K562 (cell line): Measurements from ENCODE around the gene DPH7. TPM values are rescaled to one million over a fixed set of nuclear protein-coding genes. Genes with fewer than 3 reads are reported as not detected.
A peak's percentile ranks its signal among the peaks of the same experiment; 100 is the strongest.

Source experiments
- ATAC-seq: fragments of 200-7000 bp; cut with Tn5 transposase; 3 replicates; pipeline ENCODE4 v1.9.1; 2020; ENCODE audit warnings: moderate library complexity
- BruUV-seq: library from RNA; stranded (reverse); fragments of 400-500 nt; replicated peaks from 2 replicates; lab custom pipeline; 2021; lab: Mats Ljungman, UMichigan
- CTCF ChIA-PET: fragments of 300-600 bp; formaldehyde crosslinking; extraction: SDS; loops from one replicate; lab custom pipeline; 2021; ENCODE audit warnings: low intra/inter-chr PET ratio; lab: Yijun Ruan, JAX
- POLR2A ChIA-PET: fragments of 300-600, 350-650 bp; sonication (Branson Sonifier 250); formaldehyde crosslinking; extraction: SDS; loops from one replicate; lab custom pipeline; 2021; ENCODE audit warnings: antibody characterized with exemption, inconsistent platforms; lab: Yijun Ruan, JAX
- DNase-seq, 4 experiments: peaks; one replicate each; pipeline versions ENCODE4 v3.0.0 to v3.0.0-alpha.2; 2011 to 2018; ENCODE audit warnings: low spot score in 3 of 4, mixed read lengths in 3 of 4; ENCODE audit errors: extremely low read depth in 1 of 4
- FAIRE-seq: peaks from 2 replicates; lab custom pipeline; 2011; peaks lifted over from hg19 to GRCh38; lab: Jason Lieb, UNC
- H2AFZ ChIP-seq: 2 replicates; pipeline ENCODE4 v1.6.0; 2011; ENCODE audit warnings: low read depth, low read length, control low read depth, inconsistent platforms
- H3K27ac ChIP-seq: fragments of 200-600 bp; 3 replicates; pipeline ENCODE4 v1.8.0; 2011; ENCODE audit warnings: low read depth, mild to moderate bottlenecking, control low read depth, inconsistent platforms, low read length, moderate library complexity, mixed read lengths; ENCODE audit errors: extremely low read depth
- H3K27me3 ChIP-seq, 2 experiments: fragments of 300-600 bp in 1 of 2; 2 replicates in 1 of 2; 3 replicates in 1 of 2; pipeline versions ENCODE4 v1.6.0 to v1.8.0; 2011; ENCODE audit warnings: inconsistent platforms in 2 of 2, low read length in 2 of 2, mild to moderate bottlenecking in 1 of 2, mixed read lengths in 1 of 2, moderate library complexity in 1 of 2; ENCODE audit not compliant: control insufficient read depth in 2 of 2, insufficient read depth in 2 of 2
- H3K36me3 ChIP-seq: fragments of 300-600 bp; 3 replicates; pipeline ENCODE4 v1.8.0; 2011; ENCODE audit warnings: mild to moderate bottlenecking, low read length, inconsistent platforms; ENCODE audit not compliant: control insufficient read depth, insufficient read depth
- H3K4me1 ChIP-seq, 2 experiments: fragments of 200-600 bp in 1 of 2; replicated peaks in 1 of 2; 2 replicates in 1 of 2; 3 replicates in 1 of 2; pipeline versions ENCODE4 v1.5.1 to v1.8.0; 2011; ENCODE audit warnings: inconsistent platforms in 2 of 2, low read length in 2 of 2, mild to moderate bottlenecking in 1 of 2, mixed read lengths in 1 of 2, moderate library complexity in 1 of 2; ENCODE audit not compliant: control insufficient read depth in 2 of 2, insufficient read depth in 2 of 2
- H3K4me2 ChIP-seq: 2 replicates; pipeline ENCODE4 v1.6.1; 2011; ENCODE audit warnings: low read length, control low read depth, inconsistent platforms, mixed read lengths; ENCODE audit not compliant: insufficient read depth
- H3K4me3 ChIP-seq: fragments of 200-600 bp; sonication (generic), shearing (Covaris generic); 2 replicates; pipeline ENCODE4 v1.5.1; 2016; ENCODE audit warnings: control low read depth, inconsistent platforms
- H3K79me2 ChIP-seq: fragments of 200-600 bp; 3 replicates; pipeline ENCODE4 v1.8.0; 2011; ENCODE audit warnings: low read length, inconsistent platforms; ENCODE audit not compliant: control insufficient read depth, insufficient read depth
- H3K9ac ChIP-seq, 2 experiments: 2 replicates each; pipeline versions ENCODE4 v1.6.0 to v1.6.1; 2011; ENCODE audit warnings: low read depth in 2 of 2, low read length in 2 of 2, control low read depth in 1 of 2, inconsistent platforms in 1 of 2, mild to moderate bottlenecking in 1 of 2, mixed read lengths in 1 of 2; ENCODE audit not compliant: insufficient read depth in 1 of 2
- H3K9me1 ChIP-seq: one replicate; pipeline ENCODE4 v1.6.0; 2011; ENCODE audit warnings: inconsistent platforms, mild to moderate bottlenecking, low read length, moderate library complexity; ENCODE audit not compliant: control insufficient read depth, insufficient read depth
- H3K9me3 ChIP-seq: replicated peaks from 2 replicates; pipeline ENCODE4 v1.5.1; 2011; ENCODE audit warnings: low read depth, low read length, inconsistent platforms; ENCODE audit not compliant: control insufficient read depth, insufficient read depth
- H4K20me1 ChIP-seq: replicated peaks from 2 replicates; pipeline ENCODE4 v1.6.1; 2011; ENCODE audit warnings: low read length, inconsistent platforms, mixed read lengths; ENCODE audit not compliant: control insufficient read depth, insufficient read depth
- BHLHE40 ChIP-seq: IDR thresholded peaks from 2 replicates; pipeline ENCODE4 v1.6.1; 2011; ENCODE audit warnings: low read length, improper control_type of control experiment
- CBX2 ChIP-seq: fragments of 200-600 bp; sonication (generic); IDR thresholded peaks from one replicate; pipeline ENCODE4 v1.6.1; 2012; ENCODE audit warnings: mild to moderate bottlenecking, low read length, inconsistent platforms; ENCODE audit not compliant: insufficient read depth, poor library complexity, severe bottlenecking
- DMBX1 ChIP-seq: fragments of 250-450 bp; sonication (Bioruptor Pico); IDR thresholded peaks from 2 replicates; pipeline ENCODE4 v1.8.0; 2022; ENCODE audit warnings: inconsistent platforms, mild to moderate bottlenecking, moderate library complexity, borderline replicate concordance
- FUS ChIP-seq: fragments of 200-400 bp; formaldehyde crosslinking; optimal IDR thresholded peaks from 2 replicates; pipeline ENCODE3; 2017; ENCODE audit warnings: low read depth, low read length
- NR2C2 ChIP-seq, 2 experiments: fragments of 200-800 bp in 1 of 2; sonication (Bioruptor generic) in 1 of 2; sonication (generic) in 1 of 2; formaldehyde crosslinking in 1 of 2; IDR thresholded peaks; 2 replicates each; pipeline versions ENCODE4 v1.6.1 to v1.8.0; 2016 to 2022; ENCODE audit warnings: mild to moderate bottlenecking in 1 of 2, missing compliant biosample characterization in 1 of 2, missing genetic modification characterization in 1 of 2, missing genetic modification reagents in 1 of 2
- PHF8 ChIP-seq: fragments of 200-600 bp; sonication (generic); IDR thresholded peaks from 2 replicates; pipeline ENCODE4 v1.6.1; 2012; ENCODE audit warnings: mixed run types, mild to moderate bottlenecking, inconsistent platforms, low read length, moderate library complexity, borderline replicate concordance
- POLR2G ChIP-seq: fragments of 200-400 bp; formaldehyde crosslinking; IDR thresholded peaks from 2 replicates; pipeline ENCODE4 v1.6.1; 2017; ENCODE audit warnings: low read depth, mild to moderate bottlenecking, antibody characterized with exemption, low read length, moderate library complexity
- POLR3G ChIP-seq: IDR thresholded peaks from 2 replicates; pipeline ENCODE4 v1.6.1; 2011; ENCODE audit not compliant: insufficient read length, insufficient replicate concordance; ENCODE audit errors: extremely low read depth
- PRPF4 ChIP-seq: fragments of 200-400 bp; formaldehyde crosslinking; IDR thresholded peaks from one replicate; pipeline ENCODE4 v1.6.1; 2017; ENCODE audit warnings: low read length, low read depth, mild to moderate bottlenecking; ENCODE audit not compliant: insufficient read depth, poor library complexity, severe bottlenecking
- RB1 ChIP-seq: fragments of 450-650 bp; IDR thresholded peaks from 2 replicates; pipeline ENCODE4 v1.6.1; 2017; ENCODE audit warnings: low read depth, mild to moderate bottlenecking
- RBBP5 ChIP-seq: fragments of 200-600 bp; sonication (generic); IDR thresholded peaks from 2 replicates; pipeline ENCODE4 v1.6.1; 2012; ENCODE audit warnings: borderline replicate concordance, mild to moderate bottlenecking, low read length, control low read depth, inconsistent platforms; ENCODE audit not compliant: insufficient read depth, poor library complexity, severe bottlenecking
- SMARCE1 ChIP-seq: fragments of 450-650 bp; IDR thresholded peaks from 2 replicates; pipeline ENCODE4 v1.7.1; 2016; ENCODE audit warnings: mild to moderate bottlenecking
- TARDBP ChIP-seq: fragments of 450-650 bp; IDR thresholded peaks from 2 replicates; pipeline ENCODE4 v1.6.1; 2016
- ZBTB17 ChIP-seq: fragments of 450-650 bp; formaldehyde crosslinking; IDR thresholded peaks from 2 replicates; pipeline ENCODE4 v1.4.0; 2020; ENCODE audit warnings: mild to moderate bottlenecking
- ZNF23 ChIP-seq: fragments of 250-450 bp; sonication (Bioruptor Pico); IDR thresholded peaks from 2 replicates; pipeline ENCODE4 v1.4.0; 2020; ENCODE audit warnings: mild to moderate bottlenecking
- ZNF445 ChIP-seq: fragments of 250-450 bp; sonication (Bioruptor Pico); IDR thresholded peaks from 2 replicates; pipeline ENCODE4 v1.4.0; 2020; ENCODE audit warnings: low read depth, mild to moderate bottlenecking, moderate library complexity
- ZNF79 ChIP-seq: fragments of 250-450 bp; sonication (Bioruptor Pico); IDR thresholded peaks from 2 replicates; pipeline ENCODE4 v1.4.0; 2020; ENCODE audit warnings: low read depth, mild to moderate bottlenecking, moderate library complexity
- WGBS: fragments of 100-300 bp; shearing (Covaris generic); methylation state at CpG from one replicate; pipeline ENCODE4 v1.1.6; 2016; ENCODE audit warnings: low coverage, mixed read lengths; ENCODE audit not compliant: insufficient coverage; ENCODE audit errors: missing lambda C conversion rate; 5-methylcytosine and 5-hydroxymethylcytosine counted together
- in situ Hi-C: fragments of 300-500 bp; cut with MboI; formaldehyde crosslinking; loops from 4 replicates; pipeline ENCODE4 v1.15.0; 2018; ENCODE audit warnings: inconsistent platforms, mixed read lengths
- intact Hi-C: fragments of 100-400 bp; cut with micrococcal nuclease; formaldehyde crosslinking; loops from 2 replicates; pipeline ENCODE4 v1.14.2; 2022
- polyA plus RNA-seq, 8 experiments: library from polyadenylated mRNA; depleted of rRNA in 4 of 8; stranded (reverse) in 5 of 8; unstranded in 3 of 8; fragments of >200 nt; fragmentation: Nextera tagmentation in 2 of 8; fragmentation: Illumina TruSeq in 1 of 8; extraction: Ambion mirVana in 2 of 8; extraction: Trizol in 1 of 8; gene quantifications; 2 replicates each; pipeline versions ENCODE4 v1.2.1 to v1.2.3, GENCODE V29; 2011 to 2014; ENCODE audit warnings: inconsistent platforms in 1 of 8, missing spikeins in 1 of 8
- total RNA-seq, 7 experiments: library from RNA; depleted of rRNA in 6 of 7; stranded (reverse); fragments of >200 nt in 6 of 7; fragmentation: Illumina TruSeq in 2 of 7; extraction: Trizol in 2 of 7; gene quantifications; 2 replicates each; pipeline versions ENCODE4 v1.2.1 to v1.2.3, GENCODE V29; 2011 to 2021; ENCODE audit warnings: low replicate concordance in 1 of 7
- TF ChIP-seq, protein P1 (sequence below): fragments of 250-450 bp; sonication (Bioruptor Pico); IDR thresholded peaks from 2 replicates; pipeline ENCODE4 v1.5.0; 2022; ENCODE audit warnings: mild to moderate bottlenecking

DPH7 gene
- total and polyA plus RNA-seq, 9 of the 15 experiments (the other 6 are each of a cell fraction or from before 2014, with no cell fraction given): 13.9 to 68.6 (median 41.3) TPM

DNA sequence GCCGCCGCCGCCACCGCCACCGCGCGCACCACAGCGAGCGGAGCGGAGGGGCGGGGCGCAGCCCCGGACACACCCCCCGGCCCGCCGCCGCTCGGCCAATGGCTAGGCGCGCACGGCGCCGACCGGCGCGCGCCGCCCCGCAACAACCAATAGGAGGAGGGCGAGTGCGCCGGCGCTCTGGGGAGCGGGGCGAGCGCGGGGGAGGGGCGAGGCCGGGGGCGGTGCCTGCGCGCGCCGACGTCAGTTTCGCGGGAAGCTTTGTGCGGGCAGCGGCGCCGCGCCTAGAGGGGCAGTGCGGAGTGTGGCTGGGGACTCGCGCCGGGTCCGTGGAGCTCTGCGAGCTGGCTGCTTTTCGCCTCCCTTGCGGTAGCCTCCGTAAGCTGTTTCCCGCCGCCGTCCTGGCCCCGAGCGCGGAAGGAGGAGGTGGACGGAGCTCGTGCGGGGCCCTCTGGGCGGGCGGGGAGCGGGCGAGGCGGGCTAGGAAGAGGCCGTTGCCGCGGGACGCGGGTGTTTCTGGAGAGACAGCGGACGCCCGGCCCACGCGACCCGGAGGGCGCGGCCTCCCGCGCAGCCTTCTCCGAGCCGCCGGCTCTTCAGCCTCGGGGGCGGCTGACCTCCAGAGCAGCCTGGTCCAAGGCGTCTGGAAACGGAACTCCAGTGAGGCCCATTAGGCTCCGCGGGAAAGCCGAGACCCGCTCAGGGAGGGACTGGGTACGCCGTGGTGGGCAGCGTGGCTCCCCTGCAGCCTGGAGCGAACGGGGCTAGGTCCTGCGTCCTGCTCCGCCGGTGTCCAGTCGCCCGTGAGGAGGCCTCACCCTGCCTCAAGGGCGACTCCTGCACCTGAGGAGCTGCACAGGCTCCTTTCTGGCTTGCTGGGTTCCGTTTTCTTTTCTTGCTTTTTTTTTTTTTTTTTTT is 12.0 kb upstream of the DPH7 start, which contains the start of gene ZMYND19 (continued):
- no peak for TF ChIP-seq CBX2
- no peak for TF ChIP-seq TARDBP
- TF ChIP-seq ZNF23: no peak
- no peak for TF ChIP-seq POLR3G
- TF ChIP-seq ZNF79: no peak
- TF ChIP-seq BHLHE40: no peak
- no peak for TF ChIP-seq SMARCE1

DNA sequence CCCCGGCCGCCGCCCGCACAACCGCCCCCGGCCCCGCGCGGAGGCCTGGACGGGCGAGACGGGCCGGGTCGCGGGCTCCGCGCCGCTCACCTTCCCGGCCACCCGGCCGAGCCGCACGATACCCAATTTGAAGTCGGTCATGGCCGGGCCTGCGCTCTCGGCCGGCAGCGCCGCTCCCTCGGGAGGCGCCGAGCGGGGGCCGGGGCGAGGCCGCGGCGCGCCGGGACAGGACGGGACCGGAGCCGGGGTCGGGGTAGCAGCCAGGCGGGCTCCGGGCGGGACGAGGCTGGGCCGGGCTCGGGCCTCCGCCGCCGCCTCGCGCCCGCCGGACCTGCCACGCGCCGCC is 11.4 kb upstream of the DPH7 start:
- H3K4me1 ChIP-seq: peaks cover 27 to 55% of the 10 kb centered on the region in 2 experiments; a peak in 4 of 5 replicates
- H3K79me2 ChIP-seq: peaks cover 35% of the 10 kb centered on the region
- peak overlapping the region; percentile 82 to 99; a peak in 3 of 4 replicates for H3K9ac ChIP-seq
- TF ChIP-seq PHF8 (peak; percentile 65; the same call in 1 of the 2 replicates), ZNF445 (no peak), POLR2G (peak; percentile 11; the same call in 1 of the 2 replicates), FUS (peak; percentile 14), RBBP5 (peak; percentile 78), NR2C2 (CRISPR knock-in tag; IDR thresholded peaks at IDR 0.05) (no peak), NR2C2 (tag; IDR thresholded peaks at IDR 0.05) (peak; percentile 38; the same call in 1 of the 2 replicates), DMBX1 (CRISPR knock-in tag) (no peak), ZBTB17 (CRISPR knock-in tag) (no peak), RB1 (peak; percentile 2; the same call in 1 of the 2 replicates), PRPF4 (peak; percentile 3)
- TF ChIP-seq, protein P1, sequence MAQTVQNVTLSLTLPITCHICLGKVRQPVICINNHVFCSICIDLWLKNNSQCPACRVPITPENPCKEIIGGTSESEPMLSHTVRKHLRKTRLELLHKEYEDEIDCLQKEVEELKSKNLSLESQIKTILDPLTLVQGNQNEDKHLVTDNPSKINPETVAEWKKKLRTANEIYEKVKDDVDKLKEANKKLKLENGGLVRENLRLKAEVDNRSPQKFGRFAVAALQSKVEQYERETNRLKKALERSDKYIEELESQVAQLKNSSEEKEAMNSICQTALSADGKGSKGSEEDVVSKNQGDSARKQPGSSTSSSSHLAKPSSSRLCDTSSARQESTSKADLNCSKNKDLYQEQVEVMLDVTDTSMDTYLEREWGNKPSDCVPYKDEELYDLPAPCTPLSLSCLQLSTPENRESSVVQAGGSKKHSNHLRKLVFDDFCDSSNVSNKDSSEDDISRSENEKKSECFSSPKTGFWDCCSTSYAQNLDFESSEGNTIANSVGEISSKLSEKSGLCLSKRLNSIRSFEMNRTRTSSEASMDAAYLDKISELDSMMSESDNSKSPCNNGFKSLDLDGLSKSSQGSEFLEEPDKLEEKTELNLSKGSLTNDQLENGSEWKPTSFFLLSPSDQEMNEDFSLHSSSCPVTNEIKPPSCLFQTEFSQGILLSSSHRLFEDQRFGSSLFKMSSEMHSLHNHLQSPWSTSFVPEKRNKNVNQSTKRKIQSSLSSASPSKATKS (CRISPR knock-in tag): no peak
- no peaks in the 10 kb centered on the region for H3K9me3 ChIP-seq
- FAIRE-seq: no peak
- peak overlapping the region; percentile 92; the same call in 1 of the 2 replicates for H3K4me2 ChIP-seq
- no TSS peak for BruUV-seq
- no peaks in the 10 kb centered on the region for H3K9me1 ChIP-seq
- H3K27me3 ChIP-seq: no peaks in the 10 kb centered on the region
- H4K20me1 ChIP-seq: 0 out of 2 replicates have a peak, but pooled peaks cover 19% of the 10 kb centered on the region
- peak in 1 of 4 experiments; percentile 37 for DNase-seq
- CTCF ChIA-PET: no interaction called here
- peaks cover 41% of the 10 kb centered on the region; the same call in 2 of the 3 replicates for H3K36me3 ChIP-seq
- peak overlapping the region; percentile 76 for H3K27ac ChIP-seq
- peak overlapping the region; percentile 35; the same call in 1 of the 2 replicates for H2AFZ ChIP-seq
- under 1% methylated on average over 16 of the region's 61 CpGs for WGBS
- POLR2A ChIA-PET: interaction anchor here (1.0 to 4.2 kb wide), 4 partner anchors 8 to 29 kb away, joined by 4 to 28 read pairs (median 4); partner anchors contain the start of gene EHMT1
- intact Hi-C loops: no loop called here
- in situ Hi-C loops: no loop called here
- peak overlapping the region; percentile 73 for H3K4me3 ChIP-seq
- no peak for ATAC-seq
